SK-N-SH (cell line): ENCODE measurements around the gene DCLRE1A.

Experiments used
- CTCF ChIP-seq: fragments of 200-600 bp; sonication (generic); IDR thresholded peaks from 2 replicates; pipeline ENCODE4 v1.6.1; 2017; ENCODE audit warnings: antibody characterized with exemption, mild to moderate bottlenecking, moderate library complexity
- FOXJ3 ChIP-seq: sonication (generic); formaldehyde crosslinking; IDR thresholded peaks from 2 replicates; pipeline ENCODE4 v1.5.1; 2020; ENCODE audit warnings: mild to moderate bottlenecking, missing genetic modification reagents
- TCF12 ChIP-seq: IDR thresholded peaks from 2 replicates; pipeline ENCODE4 v1.4.0; 2012
- TEAD4 ChIP-seq: IDR thresholded peaks from 2 replicates; pipeline ENCODE4 v1.4.0; 2012; ENCODE audit warnings: mild to moderate bottlenecking, borderline replicate concordance; ENCODE audit not compliant: insufficient read depth
- USF2 ChIP-seq: fragments of 150-350 bp; IDR thresholded peaks from 2 replicates; pipeline ENCODE4 v1.6.1; 2017; ENCODE audit warnings: antibody characterized with exemption, low read length, low read depth, borderline replicate concordance

GRCh38 chr10:113819989-113820388, 33.9 kb downstream of the DCLRE1A start:
- TF ChIP-seq CTCF (no peak), USF2 (no peak), FOXJ3 (CRISPR knock-in tag) (no peak), TCF12 (no peak), TEAD4 (no peak)
